Nephron (organoid): ENCODE measurements around the gene CTAGE1.

Source experiments
- H3K27ac Mint-ChIP-seq, 3 experiments: 2 replicates each; pipeline ENCODE4 v1.8.0; 2020; ENCODE audit warnings: mixed read lengths in 3 of 3, mild to moderate bottlenecking in 2 of 3, moderate library complexity in 1 of 3
- H3K27me3 Mint-ChIP-seq: 2 replicates; pipeline ENCODE4 v1.8.0; 2021; ENCODE audit warnings: low read depth, mild to moderate bottlenecking, moderate library complexity, mixed read lengths
- H3K36me3 Mint-ChIP-seq: 2 replicates; pipeline ENCODE4 v1.8.0; 2020; ENCODE audit warnings: low read depth, mixed read lengths
- H3K4me1 Mint-ChIP-seq: 2 replicates; pipeline ENCODE4 v1.8.0; 2020; ENCODE audit warnings: mixed read lengths
- H3K4me3 Mint-ChIP-seq, 3 experiments: 2 replicates each; pipeline ENCODE4 v1.8.0; 2020; ENCODE audit warnings: mild to moderate bottlenecking in 3 of 3, mixed read lengths in 3 of 3, moderate library complexity in 2 of 3
- H3K9me3 Mint-ChIP-seq: 2 replicates; pipeline ENCODE4 v1.8.0; 2020; ENCODE audit warnings: mixed read lengths
- TF ChIP-seq, protein P1 (sequence below), 3 experiments: fragments of 200-600 bp; sonication (generic); IDR thresholded peaks; one replicate each; pipeline ENCODE4 v1.5.0; 2021; ENCODE audit warnings: antibody characterized with exemption in 3 of 3; ENCODE audit not compliant: unreplicated experiment in 3 of 3

The CTAGE1 gene

DNA sequence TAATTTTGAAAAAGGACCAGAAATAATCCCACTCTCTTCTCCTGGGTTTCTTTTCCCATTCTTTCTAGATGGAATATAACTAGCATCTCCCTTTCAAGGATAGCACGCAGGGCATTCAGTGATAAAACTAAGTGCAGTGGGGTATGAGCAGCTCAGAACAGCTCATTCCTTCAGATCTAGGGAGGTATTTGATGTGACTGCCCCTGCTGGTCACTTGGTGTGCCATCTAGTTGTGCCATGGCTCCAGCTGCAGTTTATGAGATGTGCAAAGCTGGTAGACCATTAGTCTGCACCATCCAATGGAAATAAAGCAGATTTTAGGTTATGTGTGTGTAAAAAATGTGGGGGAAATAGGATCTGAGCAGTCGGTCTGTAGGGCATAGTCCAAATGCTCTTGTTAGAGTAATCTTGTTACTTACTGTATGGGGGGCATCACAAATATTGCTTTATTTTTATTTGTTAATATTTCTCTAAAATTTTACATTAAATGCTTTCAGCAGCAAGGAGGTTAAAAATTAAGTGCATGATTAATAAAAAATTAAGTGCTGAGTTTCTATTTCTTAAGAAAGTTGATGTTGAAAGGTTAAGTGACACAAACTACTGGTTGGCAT lies 38.9 kb downstream of the CTAGE1 start:
- TF ChIP-seq, protein P1, sequence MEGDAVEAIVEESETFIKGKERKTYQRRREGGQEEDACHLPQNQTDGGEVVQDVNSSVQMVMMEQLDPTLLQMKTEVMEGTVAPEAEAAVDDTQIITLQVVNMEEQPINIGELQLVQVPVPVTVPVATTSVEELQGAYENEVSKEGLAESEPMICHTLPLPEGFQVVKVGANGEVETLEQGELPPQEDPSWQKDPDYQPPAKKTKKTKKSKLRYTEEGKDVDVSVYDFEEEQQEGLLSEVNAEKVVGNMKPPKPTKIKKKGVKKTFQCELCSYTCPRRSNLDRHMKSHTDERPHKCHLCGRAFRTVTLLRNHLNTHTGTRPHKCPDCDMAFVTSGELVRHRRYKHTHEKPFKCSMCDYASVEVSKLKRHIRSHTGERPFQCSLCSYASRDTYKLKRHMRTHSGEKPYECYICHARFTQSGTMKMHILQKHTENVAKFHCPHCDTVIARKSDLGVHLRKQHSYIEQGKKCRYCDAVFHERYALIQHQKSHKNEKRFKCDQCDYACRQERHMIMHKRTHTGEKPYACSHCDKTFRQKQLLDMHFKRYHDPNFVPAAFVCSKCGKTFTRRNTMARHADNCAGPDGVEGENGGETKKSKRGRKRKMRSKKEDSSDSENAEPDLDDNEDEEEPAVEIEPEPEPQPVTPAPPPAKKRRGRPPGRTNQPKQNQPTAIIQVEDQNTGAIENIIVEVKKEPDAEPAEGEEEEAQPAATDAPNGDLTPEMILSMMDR (IDR thresholded peaks at IDR 0.05; ENCODE audit: unreplicated experiment in 3 of 3) = peak; percentile 27 to 48 (median 35)
- Mint-ChIP-seq H3K9me3 (no peaks in the 10 kb centered on the region), H3K27ac (no peak overlapping the region), H3K27me3 (no peaks in the 10 kb centered on the region), H3K4me1 (peaks cover 6% of the 10 kb centered on the region), H3K4me3 (no peak overlapping the region), H3K36me3 (no peaks in the 10 kb centered on the region)

DNA sequence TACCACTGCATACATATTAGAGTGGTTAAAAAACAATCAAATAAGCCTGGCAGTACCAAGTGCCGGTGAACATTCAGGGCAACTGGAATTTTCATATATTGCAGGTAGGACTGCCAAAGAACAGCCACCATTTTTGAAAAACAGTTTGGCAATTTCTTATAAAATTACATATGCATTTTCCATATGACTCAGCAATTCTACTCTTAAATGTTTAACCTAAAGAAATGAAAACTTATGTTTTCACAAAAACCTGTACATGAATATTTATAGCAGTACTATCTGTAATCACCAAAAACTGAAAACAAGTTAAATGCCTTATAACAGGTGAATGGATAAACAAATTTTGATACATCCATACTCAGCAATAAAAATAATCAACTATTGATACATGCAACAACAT lies 39.9 kb downstream of the CTAGE1 start:
- no peak overlapping the region for H3K27ac Mint-ChIP-seq
- H3K27me3 Mint-ChIP-seq = no peaks in the 10 kb centered on the region
- H3K36me3 Mint-ChIP-seq = no peaks in the 10 kb centered on the region
- H3K4me1 Mint-ChIP-seq = no peaks in the 10 kb centered on the region
- no peak overlapping the region for H3K4me3 Mint-ChIP-seq
- TF ChIP-seq, protein P1 (IDR thresholded peaks at IDR 0.05; ENCODE audit: unreplicated experiment in 3 of 3) = no peak
- H3K9me3 Mint-ChIP-seq = no peaks in the 10 kb centered on the region

DNA sequence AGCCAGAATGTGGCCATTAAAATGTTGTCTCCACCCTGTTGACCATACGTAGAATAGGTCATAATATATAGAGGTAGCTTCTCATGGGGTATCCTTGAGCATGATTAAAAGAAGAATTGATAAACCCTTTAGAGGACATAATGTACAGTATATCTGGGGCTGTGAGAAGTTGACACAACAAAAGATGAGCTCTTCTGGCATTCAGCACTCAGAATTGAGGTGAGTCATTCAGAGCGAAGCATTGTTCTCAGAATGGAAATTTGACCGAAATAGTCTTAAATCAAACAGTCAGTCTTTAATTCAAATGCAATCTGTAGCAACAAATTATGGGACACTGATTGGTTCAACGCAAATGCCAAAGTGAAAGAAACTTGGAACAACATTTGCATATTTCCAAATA lies 47.3 kb downstream of the CTAGE1 start:
- no peaks in the 10 kb centered on the region for H3K4me1 Mint-ChIP-seq
- TF ChIP-seq, protein P1 (IDR thresholded peaks at IDR 0.05; ENCODE audit: unreplicated experiment in 3 of 3) = no peak
- H3K4me3 Mint-ChIP-seq = no peak overlapping the region
- H3K27me3 Mint-ChIP-seq = no peaks in the 10 kb centered on the region
- H3K27ac Mint-ChIP-seq = no peak overlapping the region
- H3K9me3 Mint-ChIP-seq = no peaks in the 10 kb centered on the region
- H3K36me3 Mint-ChIP-seq = no peaks in the 10 kb centered on the region

DNA sequence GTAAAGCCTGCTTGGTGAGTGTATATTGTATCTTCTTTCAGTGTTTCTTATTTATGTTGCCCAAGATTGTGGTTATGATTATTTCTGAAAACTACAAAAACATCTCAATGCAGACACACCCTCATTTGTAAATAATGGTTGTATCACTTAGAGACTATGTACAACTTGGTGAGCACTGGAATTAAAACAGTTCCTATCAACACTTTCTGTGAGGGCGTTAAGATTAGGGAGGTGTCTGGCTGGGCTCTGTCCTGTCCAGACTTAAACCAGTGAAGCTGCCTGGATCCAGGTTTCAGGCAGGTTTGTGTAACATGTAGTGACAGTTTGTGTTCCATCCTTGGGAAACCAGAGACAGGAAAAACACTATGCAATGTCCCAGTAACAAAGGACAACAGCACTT lies 49.7 kb downstream of the CTAGE1 start:
- TF ChIP-seq, protein P1 (IDR thresholded peaks at IDR 0.05; ENCODE audit: unreplicated experiment in 3 of 3) = no peak
- H3K4me3 Mint-ChIP-seq = no peak overlapping the region
- H3K27ac Mint-ChIP-seq = no peak overlapping the region
- peaks cover 4% of the 10 kb centered on the region for H3K27me3 Mint-ChIP-seq
- no peaks in the 10 kb centered on the region for H3K36me3 Mint-ChIP-seq
- no peaks in the 10 kb centered on the region for H3K4me1 Mint-ChIP-seq
- H3K9me3 Mint-ChIP-seq = no peaks in the 10 kb centered on the region

DNA sequence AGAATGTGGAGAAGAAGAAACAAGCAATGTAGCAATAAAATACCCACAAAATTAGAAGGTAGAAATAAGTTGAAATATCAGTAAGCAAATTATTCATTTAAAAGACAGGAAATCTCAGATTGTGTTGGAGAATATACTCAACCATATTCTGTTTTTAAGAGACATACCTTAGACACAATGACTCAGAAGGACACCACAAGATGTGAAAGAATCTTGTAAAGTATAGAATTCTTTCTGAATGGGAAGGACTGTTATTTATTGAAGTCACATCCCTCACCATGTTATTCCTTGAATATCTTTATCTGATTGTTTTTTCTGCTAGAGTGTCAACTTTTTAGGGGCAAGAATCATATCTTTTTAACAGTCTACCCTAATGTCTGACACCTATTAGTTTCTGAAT lies 50.4 kb downstream of the CTAGE1 start:
- Mint-ChIP-seq H3K36me3 (no peaks in the 10 kb centered on the region), H3K4me1 (no peaks in the 10 kb centered on the region), H3K27me3 (peaks cover 4% of the 10 kb centered on the region), H3K4me3 (no peak overlapping the region), H3K27ac (no peak overlapping the region), H3K9me3 (no peaks in the 10 kb centered on the region)
- TF ChIP-seq, protein P1 (IDR thresholded peaks at IDR 0.05; ENCODE audit: unreplicated experiment in 3 of 3) = no peak

DNA sequence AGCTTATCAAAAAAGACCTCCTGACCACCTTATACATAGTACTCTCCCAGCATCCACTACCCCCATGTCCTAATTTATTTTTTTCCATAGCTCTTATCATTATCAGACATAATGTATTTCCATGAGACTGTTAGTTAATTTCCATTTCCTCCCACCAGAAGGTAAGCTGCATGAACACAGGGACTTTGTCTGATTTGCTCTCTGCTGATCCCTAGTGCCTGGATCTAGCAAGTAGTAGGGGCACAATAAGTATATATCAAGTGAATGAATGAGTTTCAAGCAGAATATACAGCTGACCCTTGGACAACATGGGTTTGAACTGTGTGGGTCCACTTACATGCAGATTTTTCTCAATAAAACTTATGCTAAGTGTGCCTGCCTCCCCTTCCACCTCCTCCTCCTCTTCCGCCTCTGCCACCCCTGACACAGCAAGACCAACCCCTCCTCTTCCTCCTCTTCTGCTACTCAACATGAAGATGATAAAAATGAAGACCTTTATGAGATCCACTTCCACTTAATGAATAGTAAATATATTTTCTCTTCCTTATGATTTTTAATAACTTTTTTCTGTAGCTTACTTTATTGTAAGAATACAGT lies 53.8 kb downstream of the CTAGE1 start:
- H3K36me3 Mint-ChIP-seq = no peaks in the 10 kb centered on the region
- peaks cover 7% of the 10 kb centered on the region for H3K27me3 Mint-ChIP-seq
- TF ChIP-seq, protein P1 (IDR thresholded peaks at IDR 0.05; ENCODE audit: unreplicated experiment in 3 of 3) = peak in 1 of 3 experiments; percentile 20
- H3K4me1 Mint-ChIP-seq = no peaks in the 10 kb centered on the region
- no peak overlapping the region for H3K27ac Mint-ChIP-seq
- H3K9me3 Mint-ChIP-seq = no peaks in the 10 kb centered on the region
- no peak overlapping the region for H3K4me3 Mint-ChIP-seq
